Prostate gland (tissue), 2 donors: ENCODE results near the gene RPS17.
"Not testable (repeated sequence)": the region's sequence is repeated elsewhere in the genome, so short reads cannot be mapped to it uniquely, and the experiment has no call there.

Experiments used
- POLR2A ChIP-seq: fragments of 450-650 bp; IDR thresholded peaks from one replicate; pipeline ENCODE4 v1.6.1; 2016; ENCODE audit warnings: antibody characterized with exemption, mild to moderate bottlenecking
- POLR2AphosphoS5 ChIP-seq: sonication (generic); formaldehyde crosslinking; IDR thresholded peaks from one replicate; pipeline ENCODE4 v1.6.1; 2017; ENCODE audit warnings: antibody characterized with exemption
- TF ChIP-seq, protein P1 (sequence below), 4 experiments: fragments of 200-600 bp in 2 of 4; fragments of 450-650 bp in 2 of 4; sonication (generic) in 2 of 4; IDR thresholded peaks; 1 replicate in 3 of 4; 2 replicates in 1 of 4; pipeline ENCODE4 v1.5.1; 2016 to 2019; ENCODE audit warnings: antibody characterized with exemption in 4 of 4, mild to moderate bottlenecking in 2 of 4, moderate library complexity in 2 of 4

DNA sequence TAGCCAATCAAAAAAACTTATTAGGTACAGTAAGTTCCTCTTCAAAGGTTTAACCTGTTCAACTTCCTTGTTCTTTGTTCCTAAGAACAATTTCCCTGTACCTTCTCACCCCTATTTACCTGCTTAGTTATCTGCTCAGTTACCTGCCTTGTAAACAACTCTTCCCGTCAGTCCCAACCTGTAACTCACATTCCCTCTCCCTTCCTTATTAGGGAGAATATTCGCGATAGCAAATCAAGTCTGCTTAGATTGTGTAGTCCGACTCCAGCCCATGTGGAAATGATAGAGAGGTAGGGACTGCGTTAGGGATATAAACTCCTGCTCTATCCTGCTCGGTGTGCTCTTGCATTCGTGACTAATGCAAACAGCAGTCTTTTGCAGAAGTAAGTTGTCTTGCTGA, 53.2 kb downstream of the RPS17 start:
- TF ChIP-seq, protein P1, sequence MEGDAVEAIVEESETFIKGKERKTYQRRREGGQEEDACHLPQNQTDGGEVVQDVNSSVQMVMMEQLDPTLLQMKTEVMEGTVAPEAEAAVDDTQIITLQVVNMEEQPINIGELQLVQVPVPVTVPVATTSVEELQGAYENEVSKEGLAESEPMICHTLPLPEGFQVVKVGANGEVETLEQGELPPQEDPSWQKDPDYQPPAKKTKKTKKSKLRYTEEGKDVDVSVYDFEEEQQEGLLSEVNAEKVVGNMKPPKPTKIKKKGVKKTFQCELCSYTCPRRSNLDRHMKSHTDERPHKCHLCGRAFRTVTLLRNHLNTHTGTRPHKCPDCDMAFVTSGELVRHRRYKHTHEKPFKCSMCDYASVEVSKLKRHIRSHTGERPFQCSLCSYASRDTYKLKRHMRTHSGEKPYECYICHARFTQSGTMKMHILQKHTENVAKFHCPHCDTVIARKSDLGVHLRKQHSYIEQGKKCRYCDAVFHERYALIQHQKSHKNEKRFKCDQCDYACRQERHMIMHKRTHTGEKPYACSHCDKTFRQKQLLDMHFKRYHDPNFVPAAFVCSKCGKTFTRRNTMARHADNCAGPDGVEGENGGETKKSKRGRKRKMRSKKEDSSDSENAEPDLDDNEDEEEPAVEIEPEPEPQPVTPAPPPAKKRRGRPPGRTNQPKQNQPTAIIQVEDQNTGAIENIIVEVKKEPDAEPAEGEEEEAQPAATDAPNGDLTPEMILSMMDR (IDR thresholded peaks at IDR 0.05): not testable (repeated sequence)
- TF ChIP-seq POLR2AphosphoS5: peak; percentile 41
- TF ChIP-seq POLR2A: not testable (repeated sequence)
